GM21381 (cell line): ENCODE results near the gene ATP8B3.
A peak's percentile ranks its signal among the peaks of the same experiment; 100 is the strongest.

Experiments used
- ATAC-seq: cut with Tn5 transposase; IDR thresholded peaks from one replicate; pipeline ENCODE4 v1.9.1; 2021; ENCODE audit warnings: mild to moderate bottlenecking, moderate library complexity; ENCODE audit not compliant: unreplicated experiment

The ATP8B3 gene

DNA sequence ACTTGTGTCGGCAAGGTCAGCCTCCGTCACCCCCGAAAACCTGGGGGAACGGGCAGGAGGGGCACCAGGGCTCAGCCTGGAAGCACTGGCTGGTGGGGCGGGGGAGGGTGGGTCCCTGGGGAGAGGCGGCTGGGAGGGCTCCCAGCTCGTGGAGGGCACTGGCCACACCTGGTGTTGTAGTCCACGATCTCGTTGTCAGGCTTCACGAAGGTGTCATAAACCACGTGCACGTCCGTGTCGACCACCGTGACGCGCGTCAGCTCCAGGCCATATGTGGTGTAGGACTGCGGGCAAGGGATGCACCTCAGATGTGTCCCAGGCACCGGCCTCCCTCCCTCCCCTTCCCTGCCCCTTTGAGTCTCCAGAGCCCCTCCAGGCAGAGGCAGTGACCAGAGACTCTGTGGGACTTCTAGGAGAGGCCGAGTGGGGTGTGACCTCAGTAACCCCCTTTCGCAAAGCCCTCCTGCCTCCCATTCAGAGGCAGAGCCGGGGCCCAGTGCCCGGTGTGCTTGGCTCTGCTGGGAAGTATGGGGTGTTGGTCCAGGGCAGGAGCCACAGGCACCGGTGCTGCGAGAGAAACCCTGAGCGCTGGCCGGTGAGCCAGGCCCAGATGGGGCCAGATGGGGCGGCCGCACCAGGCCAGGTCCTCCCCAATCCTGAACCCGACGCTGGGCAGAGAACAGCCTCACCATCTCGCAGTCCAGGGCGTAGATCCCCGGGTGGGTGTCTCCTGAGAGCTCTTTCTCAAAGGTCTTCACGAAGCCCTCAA is 4.6 kb upstream of the ATP8B3 start:
- ATAC-seq = no peak

DNA sequence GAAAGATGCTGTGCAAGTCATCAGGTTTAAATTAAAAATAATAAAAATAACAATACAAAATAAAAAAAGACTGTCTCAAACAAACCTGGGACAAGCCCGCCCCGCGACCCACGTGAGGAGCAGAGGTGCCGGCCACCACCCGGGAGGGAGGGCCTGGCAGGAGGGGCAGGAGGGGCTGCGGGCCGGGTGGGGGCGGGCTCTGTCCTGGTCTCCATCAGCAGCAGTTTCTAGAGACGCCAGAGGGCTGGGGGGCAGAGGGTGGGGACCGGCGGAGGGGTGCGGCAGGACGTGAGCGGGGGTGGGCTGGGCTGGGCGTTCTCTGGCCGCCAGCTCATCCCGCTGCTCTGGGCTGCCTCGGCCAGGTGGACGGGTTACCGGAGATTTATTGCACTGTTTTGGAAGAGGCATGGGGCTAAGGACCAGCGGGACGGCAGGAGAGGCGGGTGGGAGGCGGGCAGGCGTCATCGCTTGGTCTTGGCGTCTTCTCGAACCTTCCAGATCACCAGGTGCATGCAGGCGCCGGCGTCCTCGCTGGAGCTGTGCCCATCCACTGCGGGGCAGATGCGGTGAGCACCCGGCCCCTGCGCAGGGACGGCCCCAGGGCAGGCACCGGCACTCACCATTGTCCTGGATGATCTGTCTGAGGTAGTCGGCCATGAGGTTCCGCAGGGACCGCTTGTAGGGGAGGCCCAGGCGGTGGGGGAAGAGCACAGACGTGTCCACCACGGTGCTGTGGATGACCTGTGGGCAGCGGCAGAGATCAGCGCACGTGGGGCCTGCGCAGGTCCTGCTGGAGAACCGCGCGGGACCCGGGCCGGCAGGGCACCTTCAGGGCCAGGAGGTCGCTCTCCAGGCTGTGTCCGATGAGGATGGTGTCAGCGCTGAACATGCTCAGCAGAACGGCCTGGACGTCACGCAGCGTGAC is 3.8 kb upstream of the ATP8B3 start:
- no peak for ATAC-seq

DNA sequence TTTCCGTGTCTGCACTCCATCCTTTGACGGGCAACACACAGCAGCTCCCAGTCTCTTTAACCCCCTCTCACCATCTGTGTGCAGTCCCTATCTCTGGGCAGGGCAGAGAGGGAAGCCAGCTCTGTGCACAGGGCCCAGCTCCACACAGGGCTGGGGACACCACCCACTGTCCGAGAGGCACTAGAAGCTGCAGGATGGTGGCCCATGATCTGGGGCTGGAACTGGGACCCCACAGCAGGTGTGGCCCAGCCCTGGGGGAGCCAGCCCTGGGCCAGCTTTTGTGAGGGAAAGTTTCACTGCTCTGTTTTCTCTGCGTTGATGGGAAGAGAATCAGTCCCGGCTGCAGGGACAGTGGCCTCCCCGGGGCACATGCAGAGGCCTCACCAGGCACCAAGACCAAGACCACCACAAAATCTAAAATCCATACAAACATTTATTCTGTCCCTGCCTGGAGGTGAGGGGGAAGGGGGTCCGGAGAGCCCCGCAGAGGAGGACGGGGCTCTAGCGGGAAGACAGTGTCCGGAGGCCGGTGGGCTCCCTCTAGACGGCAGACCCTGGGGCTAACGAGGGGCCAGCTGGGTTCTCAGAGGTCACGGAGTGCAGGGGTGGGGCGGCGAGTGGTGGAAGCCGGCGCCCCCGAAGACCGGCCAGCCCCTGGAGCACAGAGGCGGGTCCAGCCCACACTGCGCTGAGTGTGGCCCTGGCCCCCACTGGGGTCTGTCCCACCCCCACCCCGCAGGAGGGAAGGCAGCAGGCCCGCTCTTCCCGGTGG is 2.9 kb upstream of the ATP8B3 start:
- no peak for ATAC-seq

DNA sequence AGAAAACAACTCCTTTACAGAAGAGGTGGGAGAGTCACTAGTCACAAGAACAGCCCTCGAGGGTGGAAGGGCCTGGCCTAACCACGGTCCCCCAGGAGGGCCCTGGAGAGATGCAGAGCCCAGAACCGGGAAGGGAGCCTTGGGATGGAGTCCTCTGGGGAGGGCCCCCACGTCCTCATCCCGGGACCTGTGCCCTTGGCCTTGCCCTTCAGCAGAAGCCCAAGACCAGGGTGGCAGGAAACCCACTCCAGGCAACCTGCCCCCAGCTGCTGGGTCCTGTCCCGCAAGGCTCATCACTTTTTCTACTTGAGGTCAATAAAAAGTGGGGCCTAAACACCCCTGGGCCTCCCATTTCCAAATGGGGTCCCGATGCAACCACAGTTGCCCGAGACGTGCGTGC is 2.3 kb upstream of the ATP8B3 start:
- ATAC-seq = no peak

DNA sequence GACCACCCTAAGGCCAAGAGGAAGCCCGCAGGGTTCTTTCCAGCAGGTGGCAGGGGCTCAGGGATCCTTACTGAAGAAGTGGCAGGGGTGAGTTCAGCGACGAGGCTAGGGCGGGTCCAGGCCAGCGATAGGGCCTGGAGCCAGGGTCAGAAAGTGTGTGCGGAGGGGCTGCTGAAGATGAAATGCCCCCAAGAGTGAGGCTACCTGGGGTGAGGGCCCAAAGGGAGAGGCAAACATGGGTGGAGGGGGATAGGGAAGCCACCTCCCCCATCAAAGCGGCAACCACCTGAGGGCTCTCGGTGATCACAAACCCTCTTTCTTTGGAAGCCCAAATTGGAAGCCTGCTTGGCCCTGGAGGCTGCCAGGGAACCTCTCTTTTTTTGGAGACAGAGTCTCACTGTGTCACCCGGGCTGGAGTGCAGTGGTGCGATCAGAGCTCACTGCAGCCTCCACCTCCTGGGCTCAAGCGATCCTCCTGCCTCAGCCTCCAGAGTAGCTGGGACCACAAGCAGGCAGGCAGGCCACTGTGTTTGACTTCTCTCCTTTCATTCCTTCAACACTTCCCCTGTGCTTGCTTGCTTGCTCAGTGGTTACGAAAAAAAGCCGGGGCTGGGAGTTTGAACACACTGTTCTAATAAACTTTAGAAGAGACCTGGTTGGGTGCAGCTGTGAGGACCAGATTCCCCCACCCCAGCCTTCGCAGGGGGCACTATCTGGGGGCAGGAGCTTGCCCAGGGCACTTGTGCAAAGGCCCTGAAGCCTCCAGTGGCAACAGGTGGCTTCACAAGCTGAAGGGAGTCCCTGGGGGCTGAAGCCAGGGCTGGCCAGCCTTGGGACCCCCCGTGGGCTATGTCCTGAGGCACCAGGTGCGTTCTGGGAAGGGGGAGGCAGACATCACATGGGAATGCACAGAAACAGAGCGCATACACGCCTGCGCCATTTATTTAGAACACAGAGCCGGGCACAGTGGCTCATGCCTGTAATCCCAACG is 1.4 kb upstream of the ATP8B3 start:
- no peak for ATAC-seq

DNA sequence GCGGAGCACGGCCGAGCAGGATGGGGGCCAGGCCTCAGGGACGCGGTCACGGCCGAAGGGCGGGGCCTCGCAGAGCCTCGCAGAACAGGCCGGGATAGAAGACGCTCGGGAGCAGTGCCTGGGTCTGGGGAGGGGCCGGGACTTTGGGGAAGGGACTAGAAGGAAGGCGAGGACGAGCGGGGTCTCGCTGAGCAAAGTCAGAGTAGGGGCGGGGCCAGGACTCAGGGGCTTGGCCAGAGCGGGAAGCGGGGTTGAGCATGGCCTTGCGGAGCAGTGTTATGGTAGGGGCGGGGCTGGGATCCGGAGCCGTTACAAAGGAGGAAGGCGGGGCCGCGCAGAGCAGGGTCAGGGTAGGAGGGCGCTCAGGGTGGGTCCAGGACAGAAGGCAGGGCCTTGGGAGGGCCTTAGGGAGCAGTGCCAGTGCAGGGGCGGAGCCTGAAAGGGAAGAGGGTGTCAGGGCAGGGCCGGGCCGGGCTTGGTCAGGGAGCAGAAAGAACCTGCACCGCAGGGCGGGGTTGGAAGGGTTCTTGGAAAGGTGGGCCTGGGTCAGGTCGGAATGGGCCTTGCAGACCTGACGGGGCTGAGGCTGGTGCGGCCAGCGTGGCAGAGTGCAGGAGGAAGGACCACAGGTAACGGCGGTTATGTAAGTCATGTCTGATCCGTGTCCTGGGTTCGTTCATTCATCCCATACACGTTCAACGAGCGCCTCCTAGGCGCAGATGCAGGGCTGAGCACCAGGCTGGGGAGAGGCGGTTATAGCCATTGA is 533 bp upstream of the ATP8B3 start:
- peak; percentile 77 for ATAC-seq

DNA sequence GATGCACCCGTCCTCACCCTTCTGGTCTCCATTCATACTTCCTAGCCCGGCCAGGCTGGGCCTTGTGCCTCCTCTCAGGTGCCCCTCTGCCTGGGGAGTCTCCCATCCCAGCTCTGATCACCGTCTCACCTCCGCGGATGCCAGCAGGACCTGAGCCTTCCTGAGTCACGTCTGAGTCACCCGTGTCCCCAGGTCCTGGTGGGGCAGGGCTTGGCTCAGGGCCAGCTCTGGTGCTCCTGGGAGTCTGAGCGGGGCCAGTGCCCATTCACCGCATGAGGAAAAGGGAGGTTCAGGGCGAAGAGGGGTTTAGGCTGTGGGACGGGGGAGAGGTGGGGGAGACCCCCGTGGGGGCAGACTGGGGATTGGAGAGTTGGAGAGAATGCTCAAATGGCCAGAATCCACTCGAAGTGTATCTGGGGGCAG is 593 bp downstream of the ATP8B3 start:
- no peak for ATAC-seq

DNA sequence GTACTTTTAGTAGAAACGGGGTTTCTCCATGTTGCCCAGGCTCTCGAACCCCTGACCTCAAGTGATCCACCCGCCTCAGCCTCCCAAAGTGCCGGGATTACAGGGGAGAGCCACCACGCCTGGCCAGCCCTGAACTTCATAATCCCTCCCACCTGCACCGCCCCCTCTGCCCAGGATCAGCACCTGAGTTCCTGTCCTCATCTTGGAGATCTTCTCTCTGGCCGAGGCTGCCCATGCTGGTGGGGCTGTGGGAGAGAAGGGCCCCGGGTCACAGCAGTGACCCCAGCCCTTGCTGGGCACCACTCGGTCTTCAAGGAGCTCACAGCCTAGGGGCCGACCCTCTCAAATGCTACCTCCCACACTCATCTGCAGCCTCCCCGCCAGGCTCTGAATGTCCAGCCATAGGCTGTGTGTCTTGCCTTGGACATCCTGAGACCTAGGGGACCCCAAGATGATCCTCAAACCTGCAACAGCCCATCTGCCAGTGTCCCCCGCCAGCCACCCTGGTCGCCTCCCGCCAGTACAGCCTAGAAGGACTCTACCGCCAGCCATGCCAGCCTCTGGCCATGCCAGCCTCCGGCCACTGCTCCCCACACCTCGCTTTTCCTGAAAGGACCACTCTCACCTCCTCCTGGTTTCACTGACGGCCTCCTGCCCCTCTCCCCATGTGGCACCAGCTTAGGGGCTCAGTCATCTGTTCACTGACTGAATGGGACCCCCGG is 1.5 kb downstream of the ATP8B3 start:
- no peak for ATAC-seq

DNA sequence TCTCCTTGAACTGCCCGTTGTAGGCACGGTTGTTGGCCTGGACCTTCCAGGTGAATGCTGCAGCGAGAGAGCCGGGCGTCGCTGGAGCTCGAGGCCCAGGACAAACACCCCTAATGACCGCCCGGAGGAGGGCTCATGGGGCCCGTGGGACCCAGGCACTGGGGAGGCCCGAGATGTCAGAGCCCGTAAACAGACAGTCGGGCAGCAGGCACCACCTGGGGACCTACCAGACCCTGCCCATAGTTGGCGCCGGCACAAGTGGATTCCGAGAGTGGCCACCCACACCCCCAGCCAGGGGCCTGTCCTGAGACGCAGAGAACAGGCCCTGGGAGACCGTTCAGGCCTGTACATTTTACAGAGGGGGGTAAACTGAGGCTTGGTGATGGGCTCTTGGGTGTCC is 2.4 kb downstream of the ATP8B3 start:
- ATAC-seq = no peak

DNA sequence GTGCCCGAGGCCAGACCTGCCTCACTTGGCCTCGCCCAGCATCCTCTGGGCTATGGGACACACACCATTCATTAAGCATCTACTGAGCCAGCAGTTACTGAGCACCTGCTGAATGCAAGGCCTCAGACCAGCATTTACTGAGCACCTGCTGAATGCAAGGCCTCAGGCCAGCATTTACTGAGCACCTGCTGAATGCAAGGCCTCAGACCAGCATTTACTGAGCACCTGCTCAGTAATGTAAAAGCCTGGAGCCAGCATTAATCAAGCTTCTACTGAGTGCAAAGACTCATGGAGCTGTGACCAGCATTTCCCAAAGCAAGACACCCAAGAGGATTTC is 3.7 kb downstream of the ATP8B3 start:
- ATAC-seq = no peak

DNA sequence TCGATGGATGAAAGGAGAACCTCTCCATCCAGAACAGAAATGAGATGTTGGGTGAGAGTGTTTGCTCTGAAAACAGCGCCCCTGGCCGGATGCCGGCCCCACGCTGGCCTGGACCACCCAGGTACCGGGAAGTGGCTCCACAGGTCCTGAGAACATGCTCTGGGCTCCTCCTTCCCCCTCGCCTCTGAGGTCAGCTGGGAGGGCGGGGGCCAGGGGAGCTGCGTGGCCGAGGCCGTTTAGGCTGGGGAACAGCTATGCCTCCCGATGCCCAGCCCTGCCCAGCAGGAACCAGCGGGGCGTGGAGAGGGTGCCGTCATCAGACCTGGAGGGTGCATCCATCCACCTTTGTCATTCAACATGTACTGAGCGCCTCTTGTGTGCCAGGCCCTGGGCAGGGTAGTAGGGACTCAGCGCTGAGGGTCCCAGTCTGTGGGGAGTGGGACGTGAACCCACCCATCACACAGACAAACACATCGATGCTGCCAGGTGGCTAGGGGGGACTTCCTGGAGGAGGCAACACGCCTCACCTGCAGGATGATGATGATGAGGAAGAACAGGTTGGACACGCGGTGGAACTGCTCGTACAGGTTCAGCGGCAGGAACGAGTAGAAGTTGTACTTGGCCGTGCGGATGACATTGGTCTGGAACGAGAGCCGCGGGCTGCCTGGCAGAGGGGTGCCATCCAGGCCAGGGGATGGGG is 4.2 kb downstream of the ATP8B3 start:
- ATAC-seq = no peak

DNA sequence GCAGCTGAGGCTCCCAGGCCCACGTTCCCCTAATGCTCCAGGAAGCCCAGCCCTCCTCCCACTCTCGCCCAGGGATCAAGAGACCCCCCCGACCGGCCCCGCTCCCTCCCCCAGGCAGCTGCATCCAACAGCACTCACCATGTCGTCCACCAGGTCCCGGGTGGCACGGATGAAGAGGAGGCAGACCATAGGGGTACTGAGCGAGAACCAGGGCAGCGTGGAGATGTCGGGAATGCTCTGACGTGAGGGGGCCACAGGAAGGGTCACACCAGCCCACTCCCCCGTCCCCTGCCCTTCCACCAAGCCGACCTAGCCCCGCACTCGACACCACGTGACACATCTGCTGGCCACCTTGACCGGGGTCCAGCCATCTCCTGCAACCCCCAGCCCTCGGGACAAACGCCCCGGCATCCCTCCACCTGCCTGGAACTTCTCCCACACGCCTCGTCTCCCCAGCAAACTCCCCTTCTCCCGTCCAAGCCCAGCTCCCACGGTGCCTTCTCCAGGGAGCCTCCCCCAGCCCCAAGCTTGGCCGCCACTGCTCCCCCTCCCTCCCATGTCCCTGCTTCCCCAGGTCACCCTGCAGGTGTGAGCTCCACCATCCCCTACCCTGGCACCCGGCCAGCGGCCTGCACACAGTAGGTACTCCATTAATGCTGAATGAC is 4.9 kb downstream of the ATP8B3 start:
- ATAC-seq = no peak

DNA sequence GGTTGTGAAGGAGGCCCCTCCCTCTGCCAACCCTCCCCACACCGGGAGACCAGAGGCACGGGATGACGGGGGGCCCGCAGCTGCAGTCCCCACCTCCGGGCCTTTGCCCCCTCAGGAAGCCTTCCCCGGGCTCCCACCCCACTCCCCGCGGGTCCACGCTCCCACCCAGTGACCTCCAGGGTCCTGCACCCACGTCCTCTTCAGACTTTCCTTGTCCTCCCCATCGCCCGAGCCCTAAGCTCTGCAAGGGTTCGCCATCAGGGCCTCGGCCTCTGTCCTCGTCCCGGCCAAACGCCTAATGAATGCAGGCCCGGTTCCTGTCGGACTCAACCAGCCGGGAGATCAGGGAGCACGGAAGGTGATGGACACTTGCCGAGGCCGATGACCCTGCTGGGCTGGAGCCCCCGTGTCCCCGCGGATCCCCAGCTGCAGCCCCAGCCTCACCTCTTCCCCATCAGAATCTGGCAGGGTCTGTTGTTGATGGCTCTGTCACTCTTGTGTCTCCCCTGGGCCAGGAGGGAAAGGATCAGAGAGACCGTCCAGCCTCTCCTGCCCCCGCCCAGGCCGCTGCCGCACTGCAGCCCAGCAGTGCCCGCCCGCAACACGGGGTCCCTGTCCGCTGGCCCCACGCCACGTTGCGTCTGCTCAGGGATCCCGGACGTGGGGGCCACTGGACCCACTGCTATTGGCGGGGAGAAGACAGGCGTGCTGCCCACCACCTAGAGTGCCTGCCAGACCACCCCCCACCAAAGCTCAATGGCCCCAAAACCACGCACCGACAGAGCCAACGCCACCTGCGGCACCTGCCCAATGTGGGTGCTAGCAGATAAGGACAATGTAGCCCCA is 5.7 kb downstream of the ATP8B3 start:
- no peak for ATAC-seq

DNA sequence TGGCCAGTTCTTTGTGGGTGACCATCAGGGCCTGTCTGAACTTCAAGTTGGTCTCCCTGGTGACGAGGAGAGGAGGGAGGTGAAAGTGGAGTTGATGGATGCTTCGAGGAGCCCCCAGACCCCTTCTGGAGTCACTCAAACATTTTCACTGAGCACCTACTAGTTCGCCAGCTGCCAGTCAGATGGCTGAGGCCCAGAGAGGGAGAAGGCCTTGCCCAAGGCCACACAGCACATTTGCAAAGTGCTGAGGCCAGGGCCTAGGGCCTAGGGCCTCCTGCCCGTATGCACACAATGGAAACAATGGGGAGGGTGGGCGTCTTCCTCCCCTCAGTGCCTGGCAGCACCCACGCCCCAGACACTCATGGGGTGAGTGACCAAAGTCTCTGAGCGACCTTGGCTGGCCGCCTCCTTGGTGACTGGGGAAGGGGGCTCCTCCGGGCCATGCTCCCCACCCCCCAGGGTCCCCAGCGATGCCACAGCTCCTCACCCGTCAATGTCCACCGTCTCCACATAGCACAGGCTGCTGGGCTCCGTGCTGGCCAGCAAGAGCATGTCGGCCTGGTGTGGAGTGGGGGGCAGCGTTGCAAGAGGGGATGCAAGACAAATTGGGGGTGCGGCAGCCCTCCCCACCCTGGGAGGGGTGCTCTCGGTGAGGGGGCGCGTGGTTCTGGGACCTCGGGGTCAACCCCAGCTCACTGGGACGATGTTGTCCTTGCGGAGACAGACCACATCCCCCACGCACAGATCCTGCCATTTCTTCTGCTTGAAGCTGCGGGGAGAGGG is 6.5 kb downstream of the ATP8B3 start:
- ATAC-seq = no peak

DNA sequence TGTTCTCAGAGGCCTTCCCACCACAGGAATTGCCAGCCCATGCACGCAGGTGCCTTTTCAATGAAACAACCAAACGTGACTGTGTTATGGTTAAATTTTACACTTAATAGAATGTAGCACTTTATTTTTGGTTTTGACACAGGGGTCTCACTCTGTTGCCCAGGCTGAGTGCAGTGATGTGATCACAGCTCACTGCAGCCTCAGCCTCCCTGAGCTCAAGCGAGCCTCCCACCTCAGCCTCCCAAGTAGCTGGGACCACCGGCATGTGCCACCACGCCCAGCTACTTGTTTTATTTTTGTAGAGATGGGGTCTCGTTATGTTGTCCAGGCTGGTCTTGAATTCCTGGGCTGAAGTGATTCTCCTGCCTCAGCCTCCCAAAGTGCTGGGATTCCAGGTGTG is 7.2 kb downstream of the ATP8B3 start:
- ATAC-seq = no peak

DNA sequence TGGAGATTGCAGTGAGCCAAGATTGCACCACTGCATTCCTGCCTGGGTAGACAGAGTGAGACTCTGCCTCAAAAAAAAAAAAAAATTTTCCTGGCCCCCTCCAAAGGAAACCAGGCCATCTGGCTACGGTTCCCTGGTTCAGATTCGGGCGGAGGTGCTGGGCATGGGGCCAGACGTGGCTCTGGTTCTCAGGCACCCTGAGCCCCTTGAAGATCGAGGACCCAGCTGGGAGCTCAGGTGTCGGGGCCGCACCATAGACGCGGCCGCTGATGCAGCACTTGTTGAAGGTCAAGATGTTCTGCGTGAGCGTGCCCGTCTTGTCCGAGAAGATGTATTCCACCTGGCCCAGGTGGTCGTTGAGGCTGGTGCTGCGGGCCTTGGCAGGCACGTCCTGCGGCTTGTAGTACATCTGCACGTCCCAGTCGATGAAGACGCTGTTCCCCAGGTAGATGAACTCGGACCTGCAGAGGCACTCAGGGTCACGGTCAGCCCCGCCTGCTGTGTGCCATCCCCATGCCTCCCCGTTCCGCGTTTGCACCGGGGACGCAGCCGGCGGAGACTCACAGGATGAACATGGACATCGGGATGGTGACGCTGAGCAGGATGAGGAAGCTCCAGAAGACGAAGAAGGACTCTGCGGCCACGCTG is 12.3 kb downstream of the ATP8B3 start:
- ATAC-seq = no peak
